ENCODE data around the gene EPHA2.

The EPHA2 gene

DNA sequence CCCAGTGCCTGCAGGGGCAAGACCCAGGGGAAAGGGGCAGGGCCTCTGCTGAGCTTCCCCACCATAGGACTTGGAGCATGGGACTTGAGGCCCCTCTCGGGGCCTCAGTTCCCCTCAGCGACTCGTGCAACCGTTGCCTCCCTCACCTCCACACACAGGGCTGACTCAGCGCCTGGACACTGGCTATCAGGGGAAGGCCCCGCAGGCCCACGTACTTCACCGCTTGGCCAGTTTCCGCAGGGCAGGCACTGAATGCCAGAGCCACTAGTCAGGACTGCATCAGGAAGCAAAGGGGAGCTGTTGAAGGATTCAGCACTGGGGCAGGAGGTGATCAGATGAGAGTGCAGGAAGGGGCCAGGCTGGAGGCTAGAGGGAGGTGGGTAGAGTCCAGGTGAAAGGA, 66.9 kb downstream of the EPHA2 start:
- no peak for DNase-seq

DNA sequence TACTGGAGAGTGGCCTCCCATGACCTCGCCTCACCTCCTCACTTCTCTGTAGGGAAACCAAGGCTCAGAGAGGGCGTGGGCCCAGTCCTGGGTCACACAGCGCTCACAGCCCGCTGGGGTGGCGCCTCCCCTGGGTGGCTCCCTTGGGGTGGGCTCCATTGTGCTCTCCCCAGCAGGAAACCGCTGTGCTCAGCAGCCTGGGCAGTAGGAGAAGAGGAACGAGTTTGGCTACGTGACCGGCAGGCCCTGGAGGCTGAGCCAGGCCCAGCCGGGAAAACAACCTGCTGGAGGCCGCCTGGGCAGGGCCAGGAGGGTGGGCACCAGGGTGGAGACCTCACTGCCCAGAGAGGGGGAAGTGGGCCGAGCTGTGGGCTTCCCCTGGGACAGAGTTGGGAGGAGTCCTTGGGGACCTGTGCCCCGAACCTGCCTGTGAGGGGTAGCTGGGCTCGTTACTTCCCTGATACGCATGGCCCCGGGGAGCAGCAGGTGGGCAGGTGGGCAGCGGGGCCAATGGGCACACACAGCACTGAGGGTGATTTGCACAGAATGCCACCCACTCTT, 67.4 kb downstream of the EPHA2 start:
- no peak for DNase-seq

DNA sequence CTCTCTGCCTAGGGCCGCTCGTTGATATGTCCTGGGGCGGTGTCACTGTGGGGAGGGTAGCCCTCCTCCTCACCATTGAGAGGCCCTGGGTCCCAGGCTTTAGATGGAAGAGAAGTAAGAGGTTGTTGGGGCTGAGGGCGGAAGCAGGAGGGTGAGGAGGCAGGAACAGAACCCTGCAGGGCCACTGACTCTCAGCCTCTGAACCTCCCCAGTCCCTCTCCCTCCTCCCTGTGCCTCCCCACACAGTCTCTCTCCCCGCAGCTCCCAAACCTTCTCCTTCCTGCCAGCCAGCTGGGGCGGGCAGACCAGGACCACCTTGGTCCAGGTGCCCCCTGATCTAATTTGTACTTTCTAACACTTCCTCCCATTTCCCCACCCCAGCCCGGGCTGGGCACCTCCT, 68.1 kb downstream of the EPHA2 start:
- no peak for DNase-seq

DNA sequence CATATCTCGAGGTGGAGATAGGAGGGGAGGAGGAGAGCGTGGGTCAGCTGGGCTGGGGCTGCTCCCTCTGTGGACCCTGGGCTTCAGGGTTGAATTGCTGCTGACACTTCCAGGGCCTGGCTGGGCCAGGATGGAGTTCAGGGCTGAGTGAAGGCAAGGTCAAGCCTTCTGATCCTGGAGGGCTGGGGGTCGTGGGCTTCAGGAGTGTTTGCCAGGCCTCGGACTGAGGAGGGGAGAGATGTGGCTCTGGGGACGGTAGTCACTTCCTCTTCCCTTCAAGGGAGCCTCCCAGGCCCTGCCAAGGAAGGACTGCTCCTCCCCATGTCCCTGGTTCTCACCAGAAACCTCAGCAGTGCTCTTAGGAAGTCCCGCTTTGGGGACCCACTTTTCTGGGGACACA, 70.3 kb downstream of the EPHA2 start:
- DNase-seq = no peak

DNA sequence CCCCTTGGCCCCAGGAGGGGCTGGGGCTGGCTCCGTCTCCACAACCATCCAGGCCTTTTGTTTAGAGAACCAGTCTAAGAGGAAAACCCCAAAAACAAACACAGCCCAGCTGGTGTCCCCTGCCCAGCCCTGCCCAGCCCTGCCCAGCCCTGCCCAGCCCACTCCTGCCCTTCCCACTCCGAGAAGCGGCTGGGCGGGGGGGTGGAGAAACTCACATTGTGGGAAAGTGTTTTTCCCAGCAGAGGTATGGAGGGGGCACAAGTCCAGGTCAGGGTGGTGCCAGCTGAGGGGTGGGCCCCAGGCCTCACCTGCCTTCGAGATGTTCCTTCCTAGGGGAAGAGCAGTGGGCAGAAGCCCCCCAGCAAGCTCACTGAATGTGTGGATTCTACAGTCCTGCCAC, 72.4 kb downstream of the EPHA2 start:
- no peak for DNase-seq

DNA sequence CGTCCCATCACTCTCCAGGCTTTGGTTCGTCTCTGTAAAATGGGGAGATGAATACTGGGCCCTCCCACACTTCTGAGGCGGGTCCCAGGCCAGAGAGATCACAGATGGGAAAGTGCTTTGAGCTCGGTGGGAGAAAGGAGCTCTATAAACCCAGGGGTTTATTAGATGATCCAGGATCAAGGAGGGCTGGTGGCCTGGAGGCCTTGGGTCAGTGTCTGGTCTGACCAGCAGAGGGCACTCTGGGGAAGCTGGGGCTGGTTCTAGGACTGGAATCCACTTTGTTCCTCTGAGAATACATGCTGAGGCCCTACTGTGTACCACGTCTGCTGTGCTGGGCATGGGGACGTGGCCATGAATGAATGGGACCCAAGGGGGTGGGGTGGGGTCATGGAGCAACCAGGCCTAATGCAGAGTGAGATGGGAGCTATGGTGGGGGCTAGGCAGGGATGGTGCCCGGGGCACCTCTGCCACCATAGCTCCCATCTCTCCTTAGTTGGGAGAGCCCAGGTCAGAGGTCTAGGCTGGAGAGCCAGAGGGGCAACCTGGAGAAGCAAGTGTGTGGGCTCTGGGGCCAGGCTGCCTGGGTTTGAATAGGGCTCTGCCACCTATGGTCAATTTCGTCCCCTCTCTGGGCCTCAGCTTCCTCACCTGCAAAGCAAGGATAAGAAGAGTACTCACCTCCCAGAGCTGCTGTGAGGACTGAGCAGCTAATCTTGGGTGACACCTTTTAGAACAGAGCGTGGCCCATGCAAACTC, 73.4 kb downstream of the EPHA2 start:
- peak; percentile 66 for DNase-seq

DNA sequence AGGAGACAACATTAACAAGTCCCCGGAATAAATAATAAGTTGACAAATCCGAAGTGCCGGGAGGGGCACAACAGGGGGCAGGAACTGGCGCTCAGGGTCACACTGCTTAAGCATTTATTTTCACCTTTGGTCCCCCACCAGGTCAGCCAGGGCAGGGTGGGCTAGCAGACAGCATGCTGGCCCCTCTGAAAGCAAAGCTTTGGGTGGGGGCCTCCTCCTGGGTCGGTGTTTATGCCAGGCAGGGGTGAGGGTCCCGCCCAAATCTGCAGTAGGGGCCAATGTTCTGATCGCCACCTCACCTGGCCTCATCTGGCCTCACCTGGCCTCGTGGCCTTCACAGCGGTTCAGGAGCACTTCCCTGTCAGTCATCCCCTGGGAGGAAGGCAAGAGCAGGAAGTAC, 74.2 kb downstream of the EPHA2 start:
- DNase-seq = no peak

DNA sequence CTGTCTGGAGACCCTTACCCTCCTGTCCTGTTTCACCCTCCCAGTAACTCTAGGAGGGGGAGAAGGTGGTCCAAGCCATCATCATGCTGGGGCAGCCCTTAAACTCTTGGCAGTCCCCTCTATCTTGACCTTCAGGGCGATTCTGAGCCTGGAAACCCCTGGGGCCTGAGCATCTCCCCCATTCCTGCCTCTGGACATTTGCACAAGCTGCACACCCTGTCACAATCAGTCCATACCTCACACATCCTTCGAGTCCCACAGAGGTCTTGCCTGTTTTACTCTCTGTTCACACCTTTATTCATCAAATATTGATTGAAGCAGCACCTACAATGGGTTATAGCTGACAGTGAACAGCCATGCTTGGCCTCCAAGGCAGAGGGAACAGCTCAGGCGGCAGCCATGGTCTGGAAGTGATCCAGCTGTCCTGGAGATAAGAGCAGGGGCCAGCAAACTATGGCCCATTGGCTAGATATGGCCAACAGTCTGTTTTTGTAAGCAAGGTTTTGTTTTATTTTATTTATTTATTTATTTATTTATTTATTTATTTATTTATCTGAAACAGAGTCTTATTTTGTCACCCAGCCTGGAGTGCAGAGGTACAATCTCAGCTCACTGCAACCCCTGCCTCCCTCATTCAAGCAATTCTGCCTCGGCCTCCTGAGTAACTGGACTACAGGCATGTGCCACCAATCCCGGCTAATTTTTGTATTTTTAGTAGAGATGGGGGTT, 75.3 kb downstream of the EPHA2 start:
- no peak for DNase-seq

DNA sequence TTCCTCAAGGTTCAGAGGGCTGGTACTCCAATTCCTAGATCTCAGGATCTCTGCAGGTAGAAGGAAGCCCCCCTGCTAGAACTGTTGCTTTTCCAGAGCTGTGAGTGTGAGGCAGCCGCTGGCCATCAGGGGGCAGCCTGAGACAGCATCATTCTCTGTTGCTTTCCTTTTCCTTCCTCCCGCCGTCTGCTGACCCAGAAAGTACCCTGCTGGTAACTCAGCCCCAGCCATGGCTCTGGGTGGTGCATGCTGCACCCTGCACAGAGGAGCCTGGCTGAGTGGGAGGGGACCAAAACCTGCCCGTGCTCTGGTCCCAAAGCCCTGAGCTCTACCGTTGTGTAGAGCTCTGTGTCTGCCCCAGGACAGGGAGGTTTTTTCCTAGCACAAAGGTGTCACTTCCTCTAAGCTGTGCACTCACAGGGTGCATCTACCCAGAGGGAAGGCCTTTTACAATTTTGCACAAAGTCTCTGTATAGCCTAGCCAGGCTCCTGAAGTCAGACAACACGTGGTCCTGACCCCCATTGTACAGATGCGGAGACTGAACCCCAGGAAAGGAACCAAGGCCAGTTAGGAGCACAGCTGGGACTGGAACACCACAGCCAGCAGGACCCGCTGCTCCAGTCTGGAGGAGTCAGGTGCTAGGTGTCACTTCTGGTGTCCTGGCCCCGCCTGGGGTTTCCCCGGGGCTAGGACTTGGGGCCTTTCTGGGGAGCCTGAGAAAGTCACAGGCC, 76.8 kb downstream of the EPHA2 start:
- DNase-seq = peak; percentile 70

DNA sequence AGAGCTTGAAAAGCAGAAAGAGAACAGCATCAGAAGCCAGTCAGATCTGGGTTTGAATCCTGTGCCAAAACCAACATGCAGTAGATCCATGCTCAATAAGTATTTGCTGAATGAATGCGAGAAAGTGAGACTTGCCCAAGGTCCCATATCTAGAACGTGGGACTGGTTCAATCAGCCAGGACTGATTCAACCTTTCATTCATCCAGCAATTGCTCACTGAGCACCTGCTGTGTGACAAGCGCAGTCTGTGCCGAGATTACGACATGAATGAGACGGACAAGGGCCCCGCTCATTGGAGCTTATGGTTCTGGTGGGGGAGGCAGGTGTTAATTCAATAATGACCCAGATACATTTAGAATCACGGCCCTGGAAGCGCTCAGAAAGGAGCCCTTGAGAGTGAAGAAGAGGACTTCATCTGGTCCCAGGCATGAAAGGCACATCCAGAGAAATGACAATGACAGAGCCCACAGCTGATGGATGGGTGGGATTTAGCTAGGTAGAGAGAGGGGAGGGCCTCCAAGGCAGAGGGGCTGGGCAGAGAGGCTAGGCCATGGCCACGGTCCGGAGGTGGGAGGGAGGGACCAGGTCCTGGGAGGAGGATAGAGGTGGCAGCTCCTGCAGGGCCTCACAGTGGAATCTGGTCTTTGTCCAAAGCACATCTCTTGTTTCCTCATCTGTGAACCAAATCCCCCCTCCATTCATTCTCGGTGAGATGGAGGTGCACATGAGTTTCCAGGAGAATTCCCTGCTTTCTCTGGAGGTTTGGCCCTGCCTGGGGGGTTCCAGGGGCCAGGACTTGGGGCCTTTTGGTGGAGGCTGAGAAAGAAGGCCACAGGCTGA, 78.2 kb downstream of the EPHA2 start:
- DNase-seq = no peak

DNA sequence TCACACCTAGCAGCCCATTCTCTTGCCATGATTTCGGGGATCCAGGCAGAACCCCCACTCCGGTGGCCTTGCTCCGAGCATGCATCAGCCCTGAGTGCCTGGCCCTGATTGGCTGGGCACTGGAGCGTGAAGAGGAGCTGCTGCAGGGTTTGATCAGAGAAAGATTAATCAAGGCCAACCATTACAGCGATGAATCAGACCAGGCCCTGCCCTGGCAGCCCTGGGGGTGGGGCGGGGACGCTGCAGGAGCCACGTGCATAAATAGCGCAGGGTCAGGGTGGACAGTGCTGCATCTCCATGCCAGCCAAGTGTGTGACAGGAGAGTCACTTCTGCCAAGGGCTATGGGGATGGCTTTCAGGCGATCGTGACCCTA, 79.0 kb downstream of the EPHA2 start:
- no peak for DNase-seq

DNA sequence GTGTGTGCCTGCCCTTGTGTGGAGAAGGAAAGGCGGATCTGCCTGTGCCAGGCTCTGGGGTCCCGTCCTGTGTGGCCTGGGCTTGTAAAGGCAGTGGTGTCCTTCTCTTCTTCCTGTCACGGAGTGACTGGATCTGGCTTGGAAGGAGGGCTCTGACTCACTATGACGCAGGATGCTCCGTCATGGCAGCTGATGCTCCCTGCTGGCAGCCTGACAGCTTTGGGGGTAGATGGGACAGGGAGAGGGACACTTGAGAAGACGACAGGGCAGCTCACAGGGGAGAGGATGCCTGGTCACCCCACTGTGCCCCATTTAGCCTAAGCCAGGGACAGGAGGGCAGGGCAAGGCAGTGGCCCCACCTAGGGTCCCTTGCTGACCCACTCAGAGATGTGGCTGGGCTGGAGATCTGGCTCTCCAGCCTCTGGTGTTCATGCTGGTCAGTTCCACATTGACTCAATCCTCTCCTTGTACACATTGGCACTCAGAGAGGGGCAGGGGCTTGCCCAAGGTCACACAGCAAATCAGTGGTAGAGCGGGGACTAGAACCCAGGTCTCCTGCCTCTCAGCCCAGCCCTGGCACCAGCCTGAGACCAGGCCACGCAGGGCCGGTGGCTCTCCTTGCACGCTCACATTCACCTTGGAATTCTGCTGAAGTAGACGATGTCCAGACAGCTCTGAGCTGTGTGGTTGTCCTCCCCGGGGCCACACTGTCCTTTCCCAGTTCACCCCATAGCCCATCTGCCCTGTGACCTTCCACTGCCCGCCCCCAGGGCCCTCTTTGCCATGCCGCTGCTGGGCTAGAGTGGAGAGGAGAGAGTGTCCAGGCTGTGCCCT, 79.6 kb downstream of the EPHA2 start:
- DNase-seq = no peak

DNA sequence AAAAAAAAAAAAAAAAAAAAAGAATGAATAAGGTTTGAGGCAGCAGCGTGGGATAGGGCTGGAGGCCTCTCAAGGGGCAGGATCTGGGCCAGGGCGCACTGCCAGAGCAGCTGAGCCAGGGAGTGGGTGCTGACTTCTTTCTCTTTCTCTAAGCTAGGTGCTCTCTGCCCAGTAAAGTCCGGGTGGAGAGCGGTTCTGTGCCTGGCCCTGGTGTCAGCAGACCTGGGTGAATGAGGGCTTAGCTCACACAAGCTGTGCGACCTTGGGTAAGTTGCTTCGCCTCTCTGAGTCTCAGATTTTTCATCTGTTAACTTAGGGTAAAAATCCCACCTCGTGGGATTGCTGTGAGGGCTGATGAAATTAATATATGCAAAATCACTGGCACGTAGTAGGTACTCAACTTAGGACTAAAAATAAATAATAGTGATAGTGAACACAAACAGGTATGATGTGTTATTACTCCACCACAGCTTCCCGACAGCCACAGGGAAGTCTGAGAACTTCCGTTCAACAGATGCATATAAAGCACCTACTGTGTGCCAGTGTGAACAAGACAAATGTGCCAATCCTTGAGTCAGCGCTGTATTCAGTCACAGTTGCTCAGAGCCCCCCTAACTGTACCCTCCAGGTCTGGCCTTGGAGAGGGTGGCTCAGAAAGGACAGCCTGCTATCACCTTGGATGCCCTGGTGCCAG, 80.4 kb downstream of the EPHA2 start:
- DNase-seq = no peak
